AG09319 (cell line): ENCODE data around the gene PMS1.
"Not testable (repeated sequence)": the region's sequence is repeated elsewhere in the genome, so short reads cannot be mapped to it uniquely, and the experiment has no call there.

ENCODE experiments used
- DNase-seq: peaks from one replicate; pipeline ENCODE4 v3.0.0-alpha.2; 2010; ENCODE audit warnings: low read depth; ENCODE audit errors: extremely low read depth
- CTCF ChIP-seq: IDR thresholded peaks from 2 replicates; pipeline ENCODE4 v1.5.1; 2011; ENCODE audit warnings: low read depth, mild to moderate bottlenecking, inconsistent platforms, low read length, moderate library complexity

Gene PMS1

DNA sequence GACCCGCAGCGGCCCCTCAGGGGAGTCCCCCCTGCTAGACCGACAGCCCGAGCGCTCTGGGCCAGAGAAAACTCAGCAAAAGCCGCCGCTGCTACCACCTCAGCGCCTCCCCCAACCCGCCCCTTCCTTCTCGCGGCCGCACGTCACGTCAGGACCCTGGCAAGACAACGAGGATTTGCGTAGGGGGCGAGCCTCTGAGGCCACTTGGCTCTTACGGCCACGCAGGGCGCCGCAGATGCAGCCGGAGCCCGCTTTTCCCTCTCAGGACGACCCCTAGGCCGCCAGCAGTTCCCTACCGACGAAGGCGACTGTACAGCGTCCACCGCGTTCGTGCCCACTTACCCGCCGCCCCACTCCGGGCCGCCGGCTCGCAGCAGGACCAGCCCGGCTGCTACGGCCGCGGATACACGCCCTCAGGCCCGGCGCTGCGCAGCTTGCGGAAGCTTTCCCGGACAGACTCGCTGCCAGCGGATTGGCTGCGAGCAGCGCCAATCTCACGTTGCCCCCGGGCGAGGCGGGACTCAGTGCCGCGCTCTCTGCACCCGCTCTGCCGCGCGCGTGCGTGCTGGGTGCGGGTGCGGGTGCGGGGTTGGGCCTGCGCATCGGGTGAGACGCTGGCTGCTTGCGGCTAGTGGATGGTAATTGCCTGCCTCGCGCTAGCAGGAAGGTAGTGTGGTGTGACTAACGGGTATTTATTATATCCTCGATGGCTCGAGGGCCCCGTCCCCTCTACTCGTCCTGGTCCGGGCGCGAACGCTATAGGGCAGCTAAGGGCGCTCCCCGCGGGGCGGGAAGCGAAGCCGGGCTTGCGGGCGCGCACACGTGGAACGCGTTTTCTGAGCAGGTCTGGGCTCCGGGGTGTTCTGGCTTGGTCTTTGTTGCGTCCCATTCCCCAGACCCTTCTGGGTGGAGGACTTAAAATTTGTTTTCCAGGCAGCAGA is at the start of gene PMS1, which contains the start of gene ORMDL1:
Gene PMS1, plus strand, starts transcription at position 524 of the 941 bp plus-strand sequence. CDS start 7,360 bp downstream, outside the sequence.
Gene ORMDL1, minus strand, starts transcription at position 413 of the 941 bp plus-strand sequence. CDS start 1,744 bp downstream, outside the sequence.
- peak; percentile 87 for DNase-seq
- no peak for TF ChIP-seq CTCF

DNA sequence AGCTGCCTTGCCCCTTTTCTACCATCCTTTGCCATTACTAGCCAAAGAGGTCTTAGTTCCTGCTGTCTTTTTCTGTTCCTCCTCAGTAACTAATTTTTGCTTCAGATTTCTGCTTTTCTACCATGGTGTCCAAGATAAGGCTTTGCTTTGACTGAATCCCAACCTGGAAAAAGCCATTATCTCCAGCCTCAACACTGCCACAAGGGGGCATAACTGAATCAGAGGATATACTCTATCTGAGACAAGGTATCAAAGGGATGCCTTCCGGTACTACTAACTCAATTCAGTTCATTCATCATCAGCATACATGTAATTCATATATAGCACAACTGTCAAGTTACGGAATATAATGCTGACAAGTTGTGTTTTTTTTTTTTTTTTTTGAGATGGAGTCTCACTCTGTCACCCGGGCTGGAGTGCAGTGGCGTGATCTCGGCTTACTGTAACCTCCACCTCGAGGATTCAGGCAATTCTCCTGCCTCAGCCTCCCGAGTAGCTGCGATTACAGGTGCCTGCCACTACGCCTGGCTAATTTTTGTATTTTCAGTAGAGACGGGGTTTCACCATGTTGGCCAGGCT is 33.1 kb upstream of the PMS1 start:
- no peak for DNase-seq
- TF ChIP-seq CTCF: peak; percentile 66

- no peak for DNase-seq
- no peak for TF ChIP-seq CTCF
These were observed 27.8 kb upstream of the PMS1 start for GRCh38 chr2:189756311-189756952.

- not testable (repeated sequence) for DNase-seq
These were observed 24.1 kb upstream of the PMS1 start for GRCh38 chr2:189760154-189760553.

DNA sequence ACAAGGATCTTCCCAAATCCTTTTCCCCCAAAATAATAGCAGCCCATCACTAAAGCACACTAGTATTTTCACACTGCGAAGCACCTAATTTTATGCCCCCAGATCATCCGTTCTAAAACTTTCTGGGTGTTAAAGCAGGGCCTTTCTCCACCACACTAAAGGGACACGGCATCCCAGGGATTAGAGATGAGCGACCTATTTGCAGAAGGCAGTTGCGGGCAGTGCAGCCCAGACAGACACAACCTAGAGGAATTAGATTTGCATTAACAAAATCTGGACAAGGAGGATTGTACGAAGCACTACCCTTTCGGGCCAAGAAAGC is 22.1 kb upstream of the PMS1 start:
- TF ChIP-seq CTCF: no peak
- DNase-seq: no peak

DNA sequence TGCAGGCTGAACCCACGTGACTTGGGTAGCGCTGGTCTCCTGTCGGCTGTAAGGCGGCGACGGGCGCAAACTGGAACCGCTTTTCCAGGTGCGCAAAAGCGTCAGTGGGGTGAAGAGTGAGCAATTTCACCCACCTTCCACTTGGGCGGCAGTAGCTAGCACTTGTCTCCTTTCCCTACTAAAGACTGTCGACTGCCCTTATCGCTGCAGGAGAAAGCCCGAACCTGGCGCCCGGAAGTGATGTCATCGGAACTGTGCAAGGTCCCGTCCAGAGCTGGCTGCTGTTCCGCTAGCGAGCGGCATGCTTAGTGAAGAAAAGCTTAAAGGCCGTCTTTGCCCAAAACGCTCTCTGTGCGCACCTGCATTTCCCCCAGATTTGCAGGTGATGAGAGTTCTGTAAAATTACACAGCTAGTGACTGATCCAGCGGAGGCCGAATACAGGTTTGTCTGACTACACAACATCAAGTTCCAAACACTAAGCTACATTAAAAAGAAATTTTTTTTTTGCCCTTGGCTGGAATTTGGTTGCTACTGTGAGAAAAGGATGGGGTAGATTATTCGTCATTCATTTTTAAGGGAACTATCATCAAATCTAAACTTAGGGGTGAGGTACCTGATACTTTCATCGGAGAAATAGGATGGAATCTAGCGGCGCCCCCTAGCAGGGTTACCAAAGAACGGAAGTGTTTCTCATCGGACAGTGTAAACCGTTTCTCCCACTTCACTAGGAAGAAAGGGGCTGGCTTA is 21.5 kb upstream of the PMS1 start, which contains the start of gene OSGEPL1:
Gene OSGEPL1, minus strand, starts transcription at position 242 of the 748 bp plus-strand sequence. CDS start 1,152 bp downstream, outside the sequence.
- peak; percentile 55 for DNase-seq
- TF ChIP-seq CTCF: peak; percentile 66
